NCI-H2227 treated with DMSO at 0.1 percent for 48 hours (cell line): ENCODE results near the gene MAP3K4.

Experiments
- DNase-seq: peaks from one replicate; lab custom pipeline; 2025; lab: John Stamatoyannopoulos, UW

MAP3K4 gene

DNA sequence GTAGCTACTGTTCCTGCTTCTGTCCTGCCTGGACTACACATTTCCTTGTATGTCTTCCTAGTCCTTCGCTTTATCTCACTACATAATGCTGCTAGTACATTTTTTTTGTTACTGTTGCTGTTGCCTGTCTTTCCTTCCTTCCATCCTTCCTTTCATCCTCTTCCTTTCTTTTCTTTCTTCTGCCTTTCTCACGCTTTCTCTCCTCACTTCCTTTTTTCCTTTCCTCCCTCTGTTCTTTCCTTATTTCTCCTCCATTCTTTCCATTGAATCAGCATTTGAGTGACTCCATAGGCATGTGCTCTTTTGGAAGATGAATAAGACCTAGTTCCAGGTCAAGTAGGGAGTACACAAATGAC is 46.3 kb downstream of the MAP3K4 start:
- DNase-seq = no peak

DNA sequence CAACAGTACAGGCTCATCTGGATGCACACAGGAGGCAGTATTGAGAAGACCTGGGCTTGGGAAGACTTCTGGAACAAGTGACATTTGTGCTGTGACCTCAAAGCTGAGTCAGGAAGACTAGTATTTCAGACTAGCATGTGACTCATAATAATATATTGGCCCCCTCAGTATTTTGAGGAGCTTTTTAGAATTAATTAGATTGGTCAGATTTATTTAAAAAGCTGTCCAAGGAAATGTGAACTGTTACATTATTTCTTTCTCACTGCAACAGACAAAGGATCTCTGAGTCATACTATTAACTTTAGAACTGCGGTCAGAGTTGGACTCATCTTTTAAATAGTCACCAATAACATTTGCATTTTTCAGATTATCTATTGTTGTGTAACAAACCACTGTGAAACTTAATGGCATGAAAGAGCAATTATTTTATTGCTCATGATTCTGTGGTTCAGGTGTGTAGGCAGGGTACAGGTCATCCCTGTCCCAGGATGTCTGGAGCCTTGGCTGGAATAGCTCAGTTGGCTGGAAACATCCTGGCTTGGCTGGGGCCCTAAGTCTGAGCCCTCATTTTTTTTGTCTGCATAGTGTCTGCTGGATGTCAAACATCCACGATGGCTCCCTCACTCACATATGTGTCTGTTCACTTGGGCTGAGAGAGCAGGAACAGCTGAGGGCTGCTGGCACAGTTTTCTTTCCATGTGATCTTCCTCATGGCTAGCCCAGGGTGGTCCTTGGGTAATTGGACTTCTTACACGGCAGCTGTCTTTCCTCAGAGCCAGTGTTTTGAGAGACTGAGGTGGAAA is 46.9 kb downstream of the MAP3K4 start:
- DNase-seq = no peak

DNA sequence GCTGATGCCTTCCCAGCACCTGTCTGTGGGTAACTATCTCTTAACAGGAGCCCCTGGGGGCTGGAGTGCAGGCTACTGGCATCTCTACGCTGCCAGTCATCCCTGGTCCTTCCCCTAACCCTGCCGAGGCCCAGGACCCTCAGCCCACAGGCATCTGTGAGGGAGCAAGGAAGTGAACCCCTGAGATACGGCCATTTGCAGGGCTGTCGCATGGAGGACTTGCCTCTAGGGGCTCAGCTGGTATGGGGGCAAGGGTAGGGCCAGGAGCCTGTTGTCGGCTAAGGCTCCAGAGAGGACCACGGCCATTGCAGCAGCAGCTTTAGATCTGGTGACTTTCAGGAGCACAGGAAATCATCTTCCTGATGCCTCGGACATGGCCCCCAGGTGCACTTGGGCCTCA is 49.7 kb downstream of the MAP3K4 start:
- no peak for DNase-seq

DNA sequence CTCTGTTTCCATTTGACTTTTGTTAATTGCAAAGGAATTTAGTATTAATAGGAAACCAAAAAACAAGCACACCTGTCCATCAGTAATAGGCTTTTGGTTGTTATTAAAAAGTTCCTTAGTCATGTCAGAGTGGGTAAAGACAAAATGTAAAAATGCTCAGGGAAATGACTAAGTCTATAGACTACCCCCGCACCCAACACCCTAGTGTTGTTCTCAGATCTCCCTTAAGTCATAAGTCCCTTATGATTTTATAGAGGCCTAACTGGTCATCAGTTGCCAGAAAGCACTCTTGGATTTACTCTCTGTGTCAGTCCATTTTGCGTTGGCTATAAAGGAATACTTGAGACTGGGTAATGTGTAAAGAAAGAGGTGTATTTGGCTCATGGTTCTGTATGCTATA is 52.8 kb downstream of the MAP3K4 start:
- no peak for DNase-seq

DNA sequence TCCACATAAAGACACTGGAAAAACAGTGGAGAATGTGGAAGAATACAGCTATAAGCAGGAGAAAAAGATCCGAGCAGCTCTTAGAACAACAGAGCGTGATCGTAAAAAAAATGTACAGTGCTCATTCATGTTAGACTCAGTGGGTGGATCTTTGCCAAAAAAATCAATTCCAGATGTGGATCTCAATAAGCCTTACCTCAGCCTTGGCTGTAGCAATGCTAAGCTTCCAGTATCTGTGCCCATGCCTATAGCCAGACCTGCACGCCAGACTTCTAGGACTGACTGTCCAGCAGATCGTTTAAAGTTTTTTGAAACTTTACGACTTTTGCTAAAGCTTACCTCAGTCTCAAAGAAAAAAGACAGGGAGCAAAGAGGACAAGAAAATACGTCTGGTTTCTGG is 57.1 kb downstream of the MAP3K4 start:
- DNase-seq = no peak

DNA sequence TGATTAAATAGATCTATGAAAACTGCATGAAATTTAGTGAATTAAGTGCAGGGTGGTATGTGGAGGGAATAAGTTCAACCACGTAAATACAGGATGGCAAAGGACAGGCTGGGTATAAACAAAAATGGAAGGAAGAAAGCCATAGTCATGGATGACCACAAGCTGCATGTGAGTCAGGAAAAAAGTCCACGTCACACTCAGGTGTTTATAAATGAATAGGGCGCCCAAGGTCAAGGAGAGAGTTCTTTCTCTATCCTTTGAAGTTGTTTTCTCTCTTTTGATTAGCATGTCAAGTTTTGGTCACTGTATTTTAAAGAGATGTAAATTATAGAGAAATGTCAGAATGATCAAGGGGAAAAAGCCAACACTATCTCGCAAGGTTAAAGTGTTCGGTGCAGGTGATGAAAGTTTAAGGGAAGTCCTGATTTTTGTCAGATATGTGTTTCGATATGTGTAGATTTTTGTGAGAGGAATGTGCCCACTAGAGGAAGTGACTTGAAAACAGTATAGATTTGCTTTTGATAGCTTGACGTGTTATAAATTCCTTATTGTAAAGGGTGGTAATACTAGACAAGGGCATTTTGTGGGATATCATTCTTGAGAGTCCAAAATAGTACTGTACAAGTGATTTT is 58.7 kb downstream of the MAP3K4 start:
- no peak for DNase-seq

DNA sequence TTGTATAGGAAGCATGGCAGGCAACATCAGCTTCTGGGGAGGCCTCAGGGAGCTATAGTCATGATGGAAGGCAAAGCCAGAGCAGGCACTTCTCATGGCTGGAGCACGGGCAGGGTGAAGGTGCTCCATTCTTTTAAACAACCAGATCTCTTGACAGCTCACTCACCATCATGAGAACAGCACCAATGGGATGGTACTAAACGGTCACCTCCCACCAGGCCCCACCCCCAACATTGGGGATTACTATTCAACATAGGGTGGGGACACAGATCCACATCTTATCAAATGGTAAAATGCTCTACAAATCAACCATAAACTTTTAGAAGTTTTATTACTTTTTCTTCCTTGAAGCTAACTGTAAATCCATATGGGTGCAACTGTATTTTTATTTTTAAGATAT is 61.5 kb downstream of the MAP3K4 start:
- no peak for DNase-seq

DNA sequence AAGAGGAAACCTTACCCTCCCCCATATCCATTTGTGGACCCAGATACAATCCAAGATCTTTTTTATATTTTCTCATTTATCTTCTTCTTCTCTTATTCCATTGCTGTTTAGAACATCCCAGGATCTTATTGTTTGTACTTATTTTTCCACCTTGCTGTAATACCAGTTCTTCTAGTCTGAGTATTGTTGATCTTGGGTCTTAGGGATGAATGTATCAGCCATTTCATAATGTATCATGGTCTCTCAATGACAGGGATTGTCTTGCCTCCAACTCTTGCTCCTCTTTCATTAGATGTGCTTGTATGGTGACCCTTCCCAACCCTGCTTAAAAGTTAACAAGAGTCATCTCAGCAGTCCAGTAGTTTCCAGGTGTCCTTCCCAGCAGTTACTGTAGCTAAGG is 63.3 kb downstream of the MAP3K4 start:
- DNase-seq = no peak

DNA sequence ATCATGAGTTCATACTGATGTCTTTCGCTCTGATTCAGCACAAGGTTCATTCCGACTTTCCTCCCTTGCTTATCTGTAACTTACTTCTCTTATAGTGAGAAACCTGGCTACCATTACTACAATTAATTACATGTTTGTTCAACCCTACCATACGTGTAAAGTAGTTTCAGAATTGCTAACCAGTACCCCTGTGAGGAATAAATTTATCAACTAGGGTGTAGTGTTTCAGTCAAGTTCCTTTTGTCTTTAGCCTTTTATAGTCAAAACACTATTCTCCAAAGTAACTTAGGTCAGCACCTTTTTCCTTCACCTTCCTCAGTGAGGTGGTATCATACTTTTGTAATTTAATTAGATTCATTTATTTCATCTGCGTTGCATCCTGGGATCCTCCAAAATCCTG is 64.9 kb downstream of the MAP3K4 start:
- DNase-seq = no peak

DNA sequence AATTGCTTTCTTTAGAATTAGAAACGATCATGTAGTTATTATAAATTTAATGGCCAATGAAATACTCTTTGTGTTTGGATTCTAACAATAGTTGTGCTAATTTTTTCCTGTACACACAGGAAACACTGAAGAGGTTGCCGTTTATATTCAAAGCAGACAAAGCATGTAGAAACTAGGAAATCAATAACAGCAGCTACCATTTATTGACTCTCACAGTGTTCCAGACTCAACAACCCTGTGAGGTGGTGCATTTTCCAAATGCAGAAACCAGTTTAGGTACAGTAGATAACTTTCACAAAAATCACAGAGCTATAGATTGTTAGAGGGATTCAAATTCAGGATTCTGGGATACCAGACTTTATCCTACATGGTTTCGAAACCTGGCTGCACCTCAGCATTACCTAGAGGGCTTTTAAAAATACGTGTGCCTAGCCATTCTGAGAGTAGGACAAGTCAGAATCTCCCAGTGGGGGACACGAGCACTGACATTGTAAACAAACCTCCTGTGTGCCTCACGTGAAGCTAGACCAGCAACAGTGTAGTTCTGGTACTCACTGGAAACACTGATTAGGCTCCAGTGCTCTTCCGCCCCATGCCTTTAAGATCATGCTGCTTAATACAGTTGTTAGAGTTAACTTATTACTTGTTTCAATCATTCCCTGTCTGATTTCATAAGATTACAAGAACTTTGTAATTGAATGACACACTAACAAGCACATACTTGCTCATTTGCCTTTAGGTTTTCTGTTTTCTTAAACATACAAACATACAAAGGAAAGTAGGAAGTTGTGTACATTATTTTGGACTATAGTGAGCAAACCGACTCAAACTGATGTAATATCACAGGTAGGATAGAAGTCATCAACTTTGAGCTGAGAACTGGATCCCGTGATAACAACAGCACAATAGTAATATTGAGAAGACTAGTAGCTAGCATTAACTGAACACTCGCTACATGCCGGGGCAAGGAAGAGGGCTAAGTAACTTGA is 65.8 kb downstream of the MAP3K4 start:
- DNase-seq = no peak

DNA sequence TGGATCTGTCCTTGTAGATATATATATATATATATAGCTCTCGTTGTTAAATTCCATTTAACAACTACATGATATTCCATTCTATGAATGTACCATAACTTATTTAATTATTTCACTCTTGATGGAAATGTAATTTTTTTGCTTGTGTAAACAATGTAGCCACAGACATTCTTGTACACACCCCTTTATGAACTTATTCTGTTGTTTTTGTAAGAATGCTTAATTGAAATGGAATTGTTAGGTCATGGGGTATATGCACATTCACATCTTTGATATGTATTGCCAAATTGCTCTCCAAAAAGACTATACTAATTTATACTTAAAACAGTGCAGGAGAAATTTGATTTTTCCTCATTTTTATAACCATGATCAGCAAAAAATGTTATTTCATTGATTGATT is 67.2 kb downstream of the MAP3K4 start:
- DNase-seq = no peak

DNA sequence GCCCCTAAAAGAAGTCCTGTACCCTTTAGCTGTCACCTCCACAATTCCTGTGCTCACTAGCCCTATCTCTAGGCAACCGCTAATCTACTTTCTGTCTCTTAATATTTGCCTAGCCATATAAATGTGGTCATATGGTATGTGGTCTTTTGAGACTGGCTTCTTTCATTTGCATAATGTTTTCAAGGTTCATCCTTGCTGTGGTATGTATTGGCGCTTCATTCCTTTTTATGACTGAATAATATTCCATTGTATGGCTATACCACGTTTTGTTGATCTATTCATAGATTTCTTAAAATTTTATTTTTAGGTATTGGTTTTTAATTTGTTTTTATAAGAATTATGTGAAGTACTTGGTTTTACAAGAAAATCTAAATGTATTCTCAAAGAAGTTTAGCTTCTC is 70.0 kb downstream of the MAP3K4 start:
- DNase-seq = no peak

DNA sequence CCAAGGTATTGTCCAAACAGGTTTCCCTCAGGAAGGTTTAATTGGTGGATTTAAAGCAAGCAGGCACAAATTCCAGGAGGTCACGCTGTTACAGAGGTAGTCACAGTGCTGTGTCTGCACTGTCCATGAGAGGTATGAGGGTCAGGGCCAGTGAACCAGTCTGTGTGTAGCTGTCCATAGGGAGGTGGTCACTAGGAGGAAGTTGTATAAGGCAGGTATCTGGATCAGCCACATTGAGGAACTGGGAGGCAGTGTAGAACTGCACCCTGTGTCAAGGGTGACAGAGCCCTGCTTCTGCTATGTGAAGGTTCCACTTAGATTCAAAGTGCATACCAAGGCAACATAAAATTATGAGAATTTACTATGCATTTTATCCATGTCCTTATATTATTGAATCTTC is 73.3 kb downstream of the MAP3K4 start:
- DNase-seq = no peak

DNA sequence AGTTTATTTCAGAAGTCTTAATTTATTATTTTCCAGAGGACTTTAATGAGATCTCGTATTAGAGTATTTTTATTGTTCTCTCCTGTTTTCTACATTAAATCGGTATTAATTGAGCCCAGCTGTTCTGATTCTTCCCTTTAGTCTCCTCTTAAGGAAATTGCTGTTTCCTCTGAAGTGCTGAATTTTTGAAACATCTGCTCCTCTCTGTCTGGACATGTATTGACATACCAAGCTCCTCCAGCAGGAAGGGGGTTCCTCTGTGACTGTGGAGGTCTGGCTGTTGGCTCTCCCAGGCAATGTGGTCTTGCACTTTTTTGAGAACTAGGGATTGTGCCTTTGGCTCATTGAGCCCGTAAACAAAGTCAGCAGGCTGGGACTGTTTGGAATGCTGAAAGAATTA is 74.9 kb downstream of the MAP3K4 start:
- DNase-seq = no peak

DNA sequence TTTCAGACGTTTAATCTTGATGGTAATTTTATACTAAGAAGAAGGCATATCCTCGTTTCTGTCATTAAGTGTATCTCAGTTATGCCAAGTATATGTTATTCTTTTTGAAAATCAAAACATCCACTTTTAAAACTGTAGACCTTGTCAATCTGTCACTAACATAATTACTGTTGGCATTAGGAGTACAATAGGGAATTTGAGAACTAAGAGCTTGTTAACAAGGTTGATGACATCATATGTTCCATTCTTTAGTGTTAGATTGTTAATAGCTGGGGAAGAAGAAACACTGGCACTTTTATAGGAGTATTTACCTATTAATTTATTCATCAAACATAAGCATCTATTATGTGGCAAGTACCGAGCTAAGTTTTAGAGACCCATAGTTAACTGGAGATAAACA is 76.2 kb downstream of the MAP3K4 start:
- no peak for DNase-seq

DNA sequence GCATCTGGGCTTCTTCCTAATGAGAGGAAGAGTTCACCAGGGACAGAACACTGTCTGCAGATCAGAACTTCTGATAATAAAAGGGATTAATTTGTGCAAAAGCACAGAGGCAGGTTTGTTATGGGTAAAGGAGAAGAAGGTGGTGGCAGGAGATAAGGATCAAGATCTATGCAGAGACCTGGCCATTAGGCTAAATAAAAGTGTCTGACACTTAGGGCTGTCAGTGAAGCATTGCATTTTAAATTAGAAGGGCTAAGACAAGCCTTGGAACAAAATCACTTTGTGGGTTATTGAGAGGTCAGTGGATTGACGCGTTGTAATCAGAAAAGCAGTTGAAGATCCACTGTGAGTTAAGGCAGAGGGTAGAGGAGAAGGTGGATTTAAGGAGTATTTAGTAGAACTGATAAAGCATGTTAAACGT is 76.8 kb downstream of the MAP3K4 start:
- DNase-seq = no peak

DNA sequence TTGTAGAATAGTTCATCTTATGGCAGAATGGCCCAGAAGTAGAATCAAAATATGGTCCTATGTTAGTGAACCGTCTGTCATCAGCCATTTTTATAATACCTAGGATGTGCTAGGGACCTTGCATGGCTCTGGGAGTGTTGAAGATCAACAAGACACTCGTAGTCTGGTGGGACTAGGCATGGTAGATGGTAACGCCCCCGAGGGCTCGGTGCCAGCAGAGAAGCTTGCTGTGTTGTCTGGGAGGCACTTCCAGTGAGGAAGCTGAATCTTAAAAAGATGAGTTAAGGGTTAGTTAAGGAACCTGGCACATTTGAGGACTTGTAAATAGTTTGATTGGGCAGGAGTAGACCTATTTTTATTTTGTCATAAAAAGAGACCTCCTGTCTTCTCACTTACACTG is 82.4 kb downstream of the MAP3K4 start:
- no peak for DNase-seq

DNA sequence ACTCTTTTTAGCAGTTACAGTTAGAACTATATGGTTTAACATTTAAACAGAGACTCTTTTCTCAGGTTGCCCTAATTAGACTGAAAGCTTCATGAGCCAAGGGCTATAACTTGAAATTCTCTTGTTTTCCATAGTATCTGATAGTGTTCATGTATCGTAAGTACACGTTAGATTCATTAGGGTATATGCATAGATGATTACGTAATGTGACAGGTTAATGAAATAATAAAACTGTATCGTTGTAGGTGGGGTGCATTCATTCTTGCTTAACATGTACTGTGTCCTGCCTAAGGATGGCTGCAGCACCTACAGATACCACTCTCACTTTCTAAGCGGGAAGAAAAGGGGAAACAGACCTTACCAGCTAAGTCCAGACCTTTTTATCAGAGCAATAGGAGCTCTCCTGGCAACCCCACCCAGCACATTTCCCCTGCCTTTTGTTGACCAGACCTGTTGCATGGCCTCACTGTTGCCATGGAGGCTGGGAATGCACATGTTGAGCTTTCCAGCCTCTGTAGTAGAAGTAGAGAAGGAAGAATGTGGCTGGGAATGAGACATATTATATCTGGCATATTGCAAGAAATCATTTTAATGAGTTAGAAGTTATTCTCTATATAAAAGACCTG is 83.0 kb downstream of the MAP3K4 start:
- DNase-seq = no peak

DNA sequence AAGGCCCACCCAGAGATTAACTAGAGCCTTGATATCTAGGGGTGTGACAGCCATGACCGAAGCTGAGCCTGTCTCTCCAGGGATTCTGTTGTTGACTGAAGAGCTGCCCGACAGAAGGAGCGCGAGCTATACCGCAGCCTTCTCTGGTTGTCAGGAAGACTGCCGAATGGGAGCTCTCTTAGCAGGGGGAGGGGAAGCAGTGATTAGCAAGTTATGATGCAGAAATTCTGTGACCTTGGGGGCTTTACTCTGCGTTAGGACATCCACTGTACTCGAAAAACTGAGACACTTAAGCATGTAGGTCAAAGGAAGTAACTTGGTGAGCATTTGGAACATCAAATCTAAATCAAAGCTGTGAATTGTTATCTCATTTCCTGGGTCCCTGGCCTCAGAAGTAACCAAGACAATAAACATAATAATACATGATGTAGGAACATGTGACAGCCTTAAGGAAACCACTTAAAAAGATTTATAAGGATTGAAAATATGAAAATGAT is 84.7 kb downstream of the MAP3K4 start:
- DNase-seq = peak; percentile 61

DNA sequence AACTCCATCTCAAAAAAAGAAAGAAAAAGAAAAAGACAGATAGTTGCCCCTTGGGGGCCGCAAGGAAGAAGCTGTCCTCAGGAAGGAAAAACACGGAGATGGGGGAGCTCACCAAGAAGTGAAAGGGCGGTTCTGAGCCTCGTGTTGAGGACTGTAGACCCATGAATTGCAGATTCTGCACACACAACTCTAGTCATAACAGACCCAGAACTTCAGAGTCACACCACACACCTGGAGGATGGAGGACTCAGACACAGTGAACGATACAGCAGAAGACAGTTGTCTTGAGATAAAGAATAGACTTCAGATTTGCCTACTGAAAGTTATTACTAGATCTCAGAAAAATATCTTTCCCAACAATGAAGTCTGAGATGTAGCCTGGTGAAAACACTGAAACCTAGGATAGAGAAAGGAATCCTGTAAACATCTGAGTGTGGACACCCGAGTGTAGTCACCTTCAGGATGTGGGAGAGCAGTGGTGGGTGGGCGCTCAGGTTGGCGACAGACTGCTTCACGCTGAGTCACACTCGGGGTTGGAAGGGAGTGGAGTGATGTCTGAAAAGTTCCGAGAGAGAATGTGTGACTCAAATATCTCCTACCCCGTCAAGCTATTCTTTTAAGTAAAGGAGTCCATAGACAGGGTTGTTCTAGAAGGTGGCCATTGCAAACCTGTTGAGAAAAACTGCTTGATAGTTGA is 88.1 kb downstream of the MAP3K4 start:
- no peak for DNase-seq

DNA sequence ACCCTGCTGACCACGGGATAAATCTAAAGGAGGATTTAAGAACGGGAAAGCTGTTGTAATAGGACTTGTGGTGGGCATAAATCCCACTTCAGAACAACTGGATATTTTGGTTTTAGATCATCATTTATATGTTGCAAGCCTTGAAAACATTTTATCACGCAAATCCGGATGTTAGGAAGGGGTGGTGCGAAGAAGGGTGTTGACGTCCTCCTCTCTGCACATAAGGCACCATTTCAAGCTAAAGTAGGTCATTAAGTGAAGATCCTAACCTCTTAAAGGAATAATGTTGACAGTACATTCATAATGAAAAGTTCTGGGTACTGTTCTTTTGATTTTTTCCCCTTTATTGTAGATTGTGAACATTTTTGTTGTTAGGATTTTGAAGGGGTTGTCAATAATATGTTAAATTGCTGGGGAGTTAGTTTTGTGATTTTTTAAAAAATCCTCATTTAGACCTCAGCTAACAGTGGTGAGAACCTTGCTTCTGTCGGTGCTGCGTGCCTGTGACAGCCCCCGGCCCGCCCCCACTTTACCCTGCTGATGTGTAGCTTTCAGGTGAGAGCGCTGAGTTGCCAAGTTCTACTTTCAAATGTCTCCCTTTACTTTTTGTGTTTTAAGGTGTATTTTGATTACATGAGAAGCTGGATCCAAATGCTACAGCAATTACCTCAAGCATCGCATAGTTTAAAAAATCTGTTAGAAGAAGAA is 88.8 kb downstream of the MAP3K4 start:
- DNase-seq = no peak
